Hepatocyte (in vitro differentiated cells): Measurements from ENCODE around the gene CXCR4. TPM values are rescaled to one million over a fixed set of nuclear protein-coding genes. Genes with fewer than 3 reads are reported as not detected.

Experiments
- DNase-seq: peaks from one replicate; pipeline ENCODE4 v3.0.0-alpha.2; 2016; ENCODE audit warnings: low spot score
- H2AFZ ChIP-seq: fragments of 200-600 bp; sonication (generic); 2 replicates; pipeline ENCODE4 v1.6.0; 2016; ENCODE audit warnings: antibody characterized with exemption, mild to moderate bottlenecking
- H3K27ac ChIP-seq: fragments of 200-600 bp; sonication (generic); 2 replicates; pipeline ENCODE4 v1.5.1; 2016; ENCODE audit warnings: mild to moderate bottlenecking
- H3K27me3 ChIP-seq: fragments of 200-600 bp; sonication (generic); 2 replicates; pipeline ENCODE4 v1.6.1; 2016
- H3K36me3 ChIP-seq: fragments of 200-600 bp; sonication (generic); replicated peaks from 2 replicates; pipeline ENCODE4 v1.5.1; 2016; ENCODE audit warnings: low read depth; ENCODE audit not compliant: insufficient read depth
- H3K4me1 ChIP-seq: fragments of 200-600 bp; sonication (generic); 2 replicates; pipeline ENCODE4 v1.5.1; 2016; ENCODE audit warnings: mild to moderate bottlenecking, moderate library complexity; ENCODE audit not compliant: insufficient read depth
- H3K4me2 ChIP-seq: fragments of 200-600 bp; sonication (generic); 2 replicates; pipeline ENCODE4 v1.6.0; 2016
- H3K4me3 ChIP-seq: fragments of 200-600 bp; sonication (generic); 2 replicates; pipeline ENCODE4 v1.5.1; 2016; ENCODE audit warnings: mild to moderate bottlenecking
- H3K79me2 ChIP-seq: fragments of 200-600 bp; sonication (generic); 2 replicates; pipeline ENCODE4 v1.6.0; 2017; ENCODE audit warnings: mild to moderate bottlenecking
- H3K9me2 ChIP-seq: fragments of 200-600 bp; sonication (generic); replicated peaks from 2 replicates; pipeline ENCODE4 v1.6.0; 2017; ENCODE audit warnings: mild to moderate bottlenecking; ENCODE audit not compliant: insufficient read depth
- H3K9me3 ChIP-seq: fragments of 200-600 bp; sonication (generic); 2 replicates; pipeline ENCODE4 v1.5.1; 2016; ENCODE audit warnings: low read depth, mild to moderate bottlenecking
- H4K20me1 ChIP-seq: fragments of 200-600 bp; sonication (generic); 2 replicates; pipeline ENCODE4 v1.6.0; 2016; ENCODE audit warnings: mild to moderate bottlenecking; ENCODE audit not compliant: insufficient read depth, poor library complexity, severe bottlenecking
- EZH2 ChIP-seq: fragments of 200-600 bp; sonication (generic); IDR thresholded peaks from 2 replicates; pipeline ENCODE4 v1.6.1; 2016; ENCODE audit warnings: antibody characterized with exemption, mild to moderate bottlenecking, borderline replicate concordance
- EZH2phosphoT487 ChIP-seq: fragments of 200-600 bp; sonication (generic); IDR thresholded peaks from one replicate; pipeline ENCODE4 v1.6.1; 2018; ENCODE audit warnings: antibody characterized with exemption, mild to moderate bottlenecking, low read depth, moderate library complexity; ENCODE audit not compliant: unreplicated experiment, severe bottlenecking
- WGBS: methylation state at CpG from one replicate; pipeline ENCODE4 v1.1.6; 2016; ENCODE audit warnings: low lambda C conversion rate; ENCODE audit errors: missing lambda C conversion rate; 5-methylcytosine and 5-hydroxymethylcytosine counted together
- polyA plus RNA-seq: library from polyadenylated mRNA; unstranded; fragments of >200 nt; fragmentation: Nextera tagmentation; extraction: Ambion mirVana; gene quantifications from 2 replicates; pipeline ENCODE4 v1.2.1, GENCODE V29; 2016
- total RNA-seq: library from RNA; depleted of rRNA; stranded (reverse); fragments of >200 nt; gene quantifications from 2 replicates; pipeline ENCODE4 v1.2.3, GENCODE V29; 2014
- TF ChIP-seq, protein P1 (sequence below): fragments of 200-600 bp; sonication (generic); IDR thresholded peaks from 2 replicates; pipeline ENCODE4 v1.5.1; 2016; ENCODE audit warnings: antibody characterized with exemption, mild to moderate bottlenecking; ENCODE audit not compliant: poor library complexity

Gene CXCR4
- total and polyA plus RNA-seq, 2 experiments from 2014 or later: 3.8 to 6.2 TPM

GRCh38 chr2:136070913-136071312 lies 47.0 kb downstream of the CXCR4 start:
- no peak overlapping the region for H3K4me3 ChIP-seq
- no peaks in the 10 kb centered on the region for H3K9me3 ChIP-seq
- TF ChIP-seq, protein P1, sequence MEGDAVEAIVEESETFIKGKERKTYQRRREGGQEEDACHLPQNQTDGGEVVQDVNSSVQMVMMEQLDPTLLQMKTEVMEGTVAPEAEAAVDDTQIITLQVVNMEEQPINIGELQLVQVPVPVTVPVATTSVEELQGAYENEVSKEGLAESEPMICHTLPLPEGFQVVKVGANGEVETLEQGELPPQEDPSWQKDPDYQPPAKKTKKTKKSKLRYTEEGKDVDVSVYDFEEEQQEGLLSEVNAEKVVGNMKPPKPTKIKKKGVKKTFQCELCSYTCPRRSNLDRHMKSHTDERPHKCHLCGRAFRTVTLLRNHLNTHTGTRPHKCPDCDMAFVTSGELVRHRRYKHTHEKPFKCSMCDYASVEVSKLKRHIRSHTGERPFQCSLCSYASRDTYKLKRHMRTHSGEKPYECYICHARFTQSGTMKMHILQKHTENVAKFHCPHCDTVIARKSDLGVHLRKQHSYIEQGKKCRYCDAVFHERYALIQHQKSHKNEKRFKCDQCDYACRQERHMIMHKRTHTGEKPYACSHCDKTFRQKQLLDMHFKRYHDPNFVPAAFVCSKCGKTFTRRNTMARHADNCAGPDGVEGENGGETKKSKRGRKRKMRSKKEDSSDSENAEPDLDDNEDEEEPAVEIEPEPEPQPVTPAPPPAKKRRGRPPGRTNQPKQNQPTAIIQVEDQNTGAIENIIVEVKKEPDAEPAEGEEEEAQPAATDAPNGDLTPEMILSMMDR: no peak
- TF ChIP-seq EZH2 (no peak), EZH2phosphoT487 (no peak)
- no peaks in the 10 kb centered on the region for H4K20me1 ChIP-seq
- no peak for DNase-seq
- no peak overlapping the region for H3K27ac ChIP-seq
- WGBS: 97% methylated on average over 4 of the region's 4 CpGs
- H3K9me2 ChIP-seq: no peaks in the 10 kb centered on the region
- no peaks in the 10 kb centered on the region for H3K36me3 ChIP-seq
- H3K27me3 ChIP-seq: no peaks in the 10 kb centered on the region
- H3K4me1 ChIP-seq: peaks cover 4% of the 10 kb centered on the region
- H3K4me2 ChIP-seq: no peak overlapping the region
- no peaks in the 10 kb centered on the region for H3K79me2 ChIP-seq
- H2AFZ ChIP-seq: no peak overlapping the region

GRCh38 chr2:136069773-136070172 lies 48.2 kb downstream of the CXCR4 start:
- Histone ChIP-seq H3K36me3 (no peaks in the 10 kb centered on the region), H3K4me1 (peaks cover 10% of the 10 kb centered on the region), H3K27me3 (no peaks in the 10 kb centered on the region), H3K79me2 (no peaks in the 10 kb centered on the region), H4K20me1 (no peaks in the 10 kb centered on the region), H3K4me3 (no peak overlapping the region), H2AFZ (no peak overlapping the region), H3K9me2 (no peaks in the 10 kb centered on the region), H3K27ac (no peak overlapping the region), H3K9me3 (no peaks in the 10 kb centered on the region), H3K4me2 (no peak overlapping the region)
- no peak for DNase-seq
- TF ChIP-seq EZH2phosphoT487: no peak
- TF ChIP-seq, protein P1: no peak
- no peak for TF ChIP-seq EZH2
- 87% methylated on average over 3 of the region's 3 CpGs for WGBS

DNA sequence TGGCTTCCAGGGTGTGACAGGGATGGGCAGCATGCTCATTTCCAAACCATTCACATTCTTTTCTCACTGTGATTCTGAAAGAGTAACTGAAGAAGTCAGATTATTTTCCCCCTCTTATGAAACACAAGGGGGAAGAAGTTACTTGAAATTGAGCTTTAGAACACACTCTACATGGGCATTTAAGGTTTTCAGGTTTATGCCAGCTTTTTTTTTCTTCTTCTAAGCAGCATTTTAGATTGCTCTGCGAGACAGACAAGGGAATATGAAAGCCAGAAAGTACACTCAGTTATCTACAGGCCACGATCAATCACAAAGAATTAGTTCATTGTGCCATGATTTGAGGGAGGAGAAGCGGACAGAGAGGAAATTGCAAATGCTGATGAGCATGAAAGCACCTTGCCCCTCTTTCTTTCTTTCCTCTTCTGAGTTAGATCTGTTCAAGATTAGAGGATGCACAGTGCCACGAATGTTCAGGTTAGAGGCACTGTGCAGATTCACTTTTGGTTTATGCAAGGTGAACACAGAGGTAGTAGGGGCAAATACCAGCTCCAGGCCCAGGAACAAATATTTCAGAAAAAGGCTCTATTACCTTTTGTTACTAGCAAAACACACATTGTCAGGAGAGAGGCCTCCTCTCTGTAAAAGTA lies 49.2 kb downstream of the CXCR4 start:
- Histone ChIP-seq H3K9me2 (no peaks in the 10 kb centered on the region), H3K4me1 (peaks cover 10% of the 10 kb centered on the region), H3K27ac (no peak overlapping the region), H3K4me3 (no peak overlapping the region), H3K79me2 (no peaks in the 10 kb centered on the region), H3K4me2 (no peak overlapping the region), H3K27me3 (no peaks in the 10 kb centered on the region), H4K20me1 (no peaks in the 10 kb centered on the region), H3K36me3 (no peaks in the 10 kb centered on the region), H2AFZ (no peak overlapping the region), H3K9me3 (no peaks in the 10 kb centered on the region)
- WGBS: 85% methylated on average over 4 of the region's 4 CpGs
- no peak for DNase-seq
- TF ChIP-seq, protein P1: no peak
- TF ChIP-seq EZH2 (no peak), EZH2phosphoT487 (no peak)
